AG04449 (cell line): ENCODE results near the gene PKDREJ.

ENCODE experiments used
- CTCF ChIA-PET: fragments of 350-600 bp; formaldehyde crosslinking; extraction: SDS; loops from one replicate; lab custom pipeline; 2021; ENCODE audit warnings: antibody characterized with exemption; lab: Yijun Ruan, JAX
- POLR2A ChIA-PET: fragments of 400-600, 350-600 bp; formaldehyde crosslinking; extraction: SDS; loops from one replicate; lab custom pipeline; 2020; ENCODE audit warnings: antibody characterized with exemption, inconsistent platforms; lab: Yijun Ruan, JAX
- DNase-seq: peaks from one replicate; pipeline ENCODE4 v3.0.0-alpha.2; 2010; ENCODE audit warnings: low read depth, low spot score
- H3K4me3 ChIP-seq: 2 replicates; pipeline ENCODE4 v1.5.1; 2011; ENCODE audit warnings: low read depth, mild to moderate bottlenecking, control low read depth, low read length
- CTCF ChIP-seq: IDR thresholded peaks from one replicate; pipeline ENCODE4 v1.5.1; 2011; ENCODE audit warnings: mild to moderate bottlenecking, moderate library complexity, low read length, control low read depth, inconsistent platforms; ENCODE audit not compliant: insufficient read depth; ENCODE audit errors: missing control alignments

PKDREJ gene

GRCh38 chr22:46209262-46209661, 53.9 kb downstream of the PKDREJ start:
- POLR2A ChIA-PET = no interaction called here
- no peak overlapping the region for H3K4me3 ChIP-seq
- DNase-seq = no peak
- CTCF ChIA-PET = no interaction called here
- TF ChIP-seq CTCF = no peak
